ENCODE measurements around the gene RTN4.

DNA sequence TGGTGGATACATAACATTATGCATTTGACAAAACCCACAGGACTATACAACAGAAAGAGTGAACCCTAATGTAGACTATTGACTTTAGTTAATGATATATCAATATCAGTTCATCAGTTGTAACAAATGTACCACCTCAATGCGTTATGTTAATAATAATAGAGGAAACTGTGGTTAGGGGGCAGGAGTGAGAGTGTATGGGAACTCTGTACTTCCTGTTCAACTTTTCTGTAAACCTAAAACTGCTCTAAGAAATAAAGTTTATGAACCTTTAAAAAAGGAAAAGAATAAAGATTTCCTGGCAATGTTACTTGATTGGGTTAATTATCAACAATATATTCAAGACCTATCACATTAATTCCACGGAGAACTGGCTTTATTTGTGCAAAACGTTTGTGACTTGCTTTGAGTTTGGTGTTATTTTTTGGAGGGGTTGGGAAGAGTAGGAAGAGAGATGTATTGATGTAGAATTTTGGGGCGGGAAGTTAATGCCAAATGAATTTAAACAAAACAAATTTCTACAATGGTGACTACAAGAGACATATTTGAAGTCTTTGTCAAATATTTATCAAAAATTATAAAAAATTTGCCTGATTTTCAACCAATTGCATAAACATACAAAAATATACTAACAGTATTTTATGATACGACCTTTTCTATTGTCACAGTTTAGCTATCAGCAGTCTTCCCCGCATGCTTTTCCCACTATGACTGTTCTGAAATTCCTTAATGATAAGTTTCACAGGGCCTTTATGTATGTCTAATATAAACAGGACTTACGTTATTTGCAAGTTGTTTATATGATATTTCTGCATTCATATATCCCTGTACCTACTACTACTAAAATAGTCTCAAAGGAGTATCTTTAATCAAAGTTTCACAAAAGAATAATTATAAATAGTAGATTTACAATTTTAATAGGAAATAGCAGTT lies 2.1 kb upstream of the RTN4 start:
- no peak for TF ChIP-seq EZH2 (IDR thresholded peaks at IDR 0.05; ENCODE audit: borderline replicate concordance, low read length)
- TF ChIP-seq, protein P1, sequence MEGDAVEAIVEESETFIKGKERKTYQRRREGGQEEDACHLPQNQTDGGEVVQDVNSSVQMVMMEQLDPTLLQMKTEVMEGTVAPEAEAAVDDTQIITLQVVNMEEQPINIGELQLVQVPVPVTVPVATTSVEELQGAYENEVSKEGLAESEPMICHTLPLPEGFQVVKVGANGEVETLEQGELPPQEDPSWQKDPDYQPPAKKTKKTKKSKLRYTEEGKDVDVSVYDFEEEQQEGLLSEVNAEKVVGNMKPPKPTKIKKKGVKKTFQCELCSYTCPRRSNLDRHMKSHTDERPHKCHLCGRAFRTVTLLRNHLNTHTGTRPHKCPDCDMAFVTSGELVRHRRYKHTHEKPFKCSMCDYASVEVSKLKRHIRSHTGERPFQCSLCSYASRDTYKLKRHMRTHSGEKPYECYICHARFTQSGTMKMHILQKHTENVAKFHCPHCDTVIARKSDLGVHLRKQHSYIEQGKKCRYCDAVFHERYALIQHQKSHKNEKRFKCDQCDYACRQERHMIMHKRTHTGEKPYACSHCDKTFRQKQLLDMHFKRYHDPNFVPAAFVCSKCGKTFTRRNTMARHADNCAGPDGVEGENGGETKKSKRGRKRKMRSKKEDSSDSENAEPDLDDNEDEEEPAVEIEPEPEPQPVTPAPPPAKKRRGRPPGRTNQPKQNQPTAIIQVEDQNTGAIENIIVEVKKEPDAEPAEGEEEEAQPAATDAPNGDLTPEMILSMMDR (IDR thresholded peaks at IDR 0.05; ENCODE audit: low read length), result no peak; the same call in 1 of the 2 replicates
